ENCODE results near the gene RPS15.

The RPS15 gene

DNA sequence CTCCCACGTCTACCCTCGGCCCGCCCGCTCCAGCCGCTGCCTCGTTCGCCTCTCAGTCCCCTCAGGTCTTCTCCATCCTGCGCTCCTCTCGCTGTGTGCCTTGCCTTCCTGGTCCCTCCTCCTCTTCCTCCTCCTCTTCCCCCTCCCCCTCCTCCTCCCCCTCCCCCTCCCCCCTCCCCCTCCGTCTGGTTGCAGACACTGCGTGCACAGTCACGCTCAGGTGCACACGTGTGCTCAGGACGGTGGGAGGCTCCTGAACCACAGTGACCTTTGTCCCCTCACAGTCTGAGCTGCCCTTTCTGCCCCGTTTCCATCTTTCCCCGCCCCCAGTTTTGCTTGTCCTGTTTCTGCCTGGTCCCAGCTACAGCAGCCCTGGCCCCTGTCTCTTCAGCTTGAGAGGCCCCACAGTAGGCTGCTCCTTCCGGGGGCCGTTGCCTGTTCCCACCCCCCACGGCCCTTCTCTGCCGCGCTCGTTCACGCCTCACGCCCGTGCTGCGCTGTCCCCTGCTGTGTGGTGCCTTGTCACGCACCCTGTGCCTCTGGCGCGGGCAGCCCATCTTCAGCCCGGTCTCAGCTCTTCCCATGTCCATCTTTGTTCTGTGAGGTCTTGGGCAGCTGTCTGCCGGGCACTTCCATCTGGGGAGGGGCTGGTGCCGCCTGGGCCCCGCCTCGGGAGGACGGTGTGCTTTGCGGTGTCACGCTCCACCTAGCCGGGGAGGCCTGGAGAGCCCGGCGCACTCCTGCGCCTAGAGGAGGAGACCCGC is 13.8 kb upstream of the RPS15 start:
- TF ChIP-seq, protein P1, sequence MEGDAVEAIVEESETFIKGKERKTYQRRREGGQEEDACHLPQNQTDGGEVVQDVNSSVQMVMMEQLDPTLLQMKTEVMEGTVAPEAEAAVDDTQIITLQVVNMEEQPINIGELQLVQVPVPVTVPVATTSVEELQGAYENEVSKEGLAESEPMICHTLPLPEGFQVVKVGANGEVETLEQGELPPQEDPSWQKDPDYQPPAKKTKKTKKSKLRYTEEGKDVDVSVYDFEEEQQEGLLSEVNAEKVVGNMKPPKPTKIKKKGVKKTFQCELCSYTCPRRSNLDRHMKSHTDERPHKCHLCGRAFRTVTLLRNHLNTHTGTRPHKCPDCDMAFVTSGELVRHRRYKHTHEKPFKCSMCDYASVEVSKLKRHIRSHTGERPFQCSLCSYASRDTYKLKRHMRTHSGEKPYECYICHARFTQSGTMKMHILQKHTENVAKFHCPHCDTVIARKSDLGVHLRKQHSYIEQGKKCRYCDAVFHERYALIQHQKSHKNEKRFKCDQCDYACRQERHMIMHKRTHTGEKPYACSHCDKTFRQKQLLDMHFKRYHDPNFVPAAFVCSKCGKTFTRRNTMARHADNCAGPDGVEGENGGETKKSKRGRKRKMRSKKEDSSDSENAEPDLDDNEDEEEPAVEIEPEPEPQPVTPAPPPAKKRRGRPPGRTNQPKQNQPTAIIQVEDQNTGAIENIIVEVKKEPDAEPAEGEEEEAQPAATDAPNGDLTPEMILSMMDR (IDR thresholded peaks at IDR 0.05; ENCODE audit: low read depth, low read length, missing control alignments): no peak
- no peak for DNase-seq (ENCODE audit: extremely low read depth, low read depth)
- H3K4me3 ChIP-seq (replicated peaks; ENCODE audit: low read depth, low read length): no peak overlapping the region

DNA sequence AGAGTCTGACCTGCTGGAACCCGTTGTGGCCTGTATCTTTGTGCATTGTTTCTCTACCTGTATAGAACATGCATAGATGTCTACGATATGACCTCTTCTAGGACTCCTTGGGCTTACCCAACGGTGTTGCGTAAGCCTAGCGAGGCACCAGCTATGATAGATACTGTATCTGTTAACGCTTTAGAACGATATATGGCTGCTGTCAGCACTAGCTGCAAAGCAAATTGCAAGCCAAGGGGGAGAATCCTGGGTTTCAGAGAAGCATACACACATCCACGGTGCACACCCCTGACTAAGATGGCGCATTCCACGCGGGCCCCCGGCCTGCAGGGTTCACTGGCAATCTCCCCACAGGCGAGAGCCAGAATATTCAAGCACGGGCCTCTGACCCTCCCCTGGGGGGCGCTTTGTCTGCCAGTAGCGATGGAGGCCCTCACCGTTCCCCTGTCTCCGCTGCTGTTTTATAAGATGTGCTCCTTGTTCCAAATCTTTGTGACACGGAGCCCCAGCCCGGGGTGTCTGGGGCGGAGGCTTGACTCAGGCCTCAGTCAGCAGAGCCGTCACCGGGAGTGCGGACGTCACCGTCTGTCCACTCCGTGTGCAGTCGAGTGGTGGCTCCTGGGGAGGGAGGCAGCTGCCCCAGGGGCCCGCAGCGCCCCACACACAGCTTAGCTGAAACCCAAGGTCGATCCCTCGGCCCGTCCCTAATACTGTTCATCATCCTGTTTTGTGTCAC is 12.9 kb upstream of the RPS15 start:
- no peak for DNase-seq (ENCODE audit: extremely low read depth, low read depth)
- TF ChIP-seq, protein P1 (IDR thresholded peaks at IDR 0.05; ENCODE audit: low read depth, low read length, missing control alignments): no peak
- H3K4me3 ChIP-seq (replicated peaks; ENCODE audit: low read depth, low read length): no peak overlapping the region

DNA sequence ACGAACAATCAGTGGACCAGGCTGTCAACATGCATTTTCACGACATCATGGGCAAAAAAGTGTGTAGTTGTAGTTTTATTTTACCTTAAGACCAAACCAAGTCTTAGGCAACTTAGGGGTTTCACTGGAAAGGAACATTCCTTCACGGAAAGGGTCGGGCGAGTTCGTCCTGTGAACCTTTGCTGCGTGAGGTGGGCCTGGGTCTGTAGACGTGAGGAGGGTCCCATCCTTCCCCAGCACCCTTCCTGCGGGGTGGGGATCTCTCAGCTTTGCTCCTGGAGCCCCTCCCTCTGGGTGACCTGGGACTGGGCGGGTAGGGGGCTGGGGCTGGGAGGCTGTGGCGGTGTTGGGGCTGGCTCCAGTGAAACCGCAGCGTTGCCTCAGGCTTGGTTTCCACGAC is 12.3 kb upstream of the RPS15 start:
- TF ChIP-seq, protein P1 (IDR thresholded peaks at IDR 0.05; ENCODE audit: low read depth, low read length, missing control alignments): no peak
- no peak overlapping the region for H3K4me3 ChIP-seq (replicated peaks; ENCODE audit: low read depth, low read length)
- no peak for DNase-seq (ENCODE audit: extremely low read depth, low read depth)

DNA sequence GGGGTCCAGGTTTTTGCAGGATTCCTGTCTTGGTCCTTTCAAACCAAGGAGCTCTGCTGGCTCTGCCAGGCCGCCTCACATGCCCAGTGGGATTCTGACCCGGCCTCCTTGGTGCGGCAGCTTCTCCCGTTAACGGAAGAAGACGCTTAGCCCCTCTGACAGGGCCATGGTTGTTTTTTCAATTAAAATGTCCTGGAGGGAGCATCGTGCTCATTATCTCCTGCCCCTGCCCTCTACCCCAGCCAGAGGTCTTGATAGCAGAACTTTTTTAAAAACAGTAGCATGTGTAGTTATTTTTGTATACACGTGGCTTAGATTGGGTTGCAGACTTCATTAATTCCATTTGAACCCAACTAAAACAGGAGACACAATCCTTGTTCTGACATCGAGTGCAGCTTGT is 11.5 kb upstream of the RPS15 start:
- TF ChIP-seq, protein P1 (IDR thresholded peaks at IDR 0.05; ENCODE audit: low read depth, low read length, missing control alignments): no peak
- no peak for DNase-seq (ENCODE audit: extremely low read depth, low read depth)
- H3K4me3 ChIP-seq (replicated peaks; ENCODE audit: low read depth, low read length): no peak overlapping the region

DNA sequence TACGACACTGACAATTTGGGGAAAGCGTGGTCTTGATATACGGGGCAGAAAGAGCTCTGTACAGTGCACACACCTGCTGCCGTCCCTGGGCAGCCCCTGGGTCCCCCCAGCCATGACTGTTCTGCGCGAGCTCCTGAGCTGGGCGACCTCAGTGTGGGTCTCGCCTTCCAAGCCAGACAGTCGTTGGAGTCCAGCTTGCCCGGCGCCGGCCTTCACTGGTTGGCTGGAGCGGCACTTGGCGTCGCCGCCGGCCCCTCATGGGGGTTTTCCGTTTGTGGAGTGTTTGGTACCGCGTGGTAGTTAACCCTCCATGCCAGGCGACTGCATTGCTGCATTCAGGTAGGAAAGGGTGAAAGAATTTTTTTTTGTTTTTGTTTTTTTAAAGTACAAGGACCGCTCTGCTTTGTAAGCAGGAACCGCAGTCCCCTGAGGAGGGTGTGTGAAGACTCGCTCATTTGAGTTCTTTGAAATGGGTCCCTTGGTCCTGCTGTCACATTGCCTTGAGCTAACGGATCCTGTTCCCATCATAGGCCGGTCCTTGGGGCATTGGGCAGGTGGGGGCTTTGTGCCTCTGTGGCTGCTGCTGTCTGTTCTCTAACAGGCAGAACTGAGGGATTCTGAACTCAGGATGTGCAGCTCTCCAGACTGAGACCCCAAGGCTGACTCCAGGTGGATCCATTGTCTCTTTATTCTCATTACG is 10.8 kb upstream of the RPS15 start:
- TF ChIP-seq, protein P1 (IDR thresholded peaks at IDR 0.05; ENCODE audit: low read depth, low read length, missing control alignments): no peak
- no peak for DNase-seq (ENCODE audit: extremely low read depth, low read depth)
- no peak overlapping the region for H3K4me3 ChIP-seq (replicated peaks; ENCODE audit: low read depth, low read length)

DNA sequence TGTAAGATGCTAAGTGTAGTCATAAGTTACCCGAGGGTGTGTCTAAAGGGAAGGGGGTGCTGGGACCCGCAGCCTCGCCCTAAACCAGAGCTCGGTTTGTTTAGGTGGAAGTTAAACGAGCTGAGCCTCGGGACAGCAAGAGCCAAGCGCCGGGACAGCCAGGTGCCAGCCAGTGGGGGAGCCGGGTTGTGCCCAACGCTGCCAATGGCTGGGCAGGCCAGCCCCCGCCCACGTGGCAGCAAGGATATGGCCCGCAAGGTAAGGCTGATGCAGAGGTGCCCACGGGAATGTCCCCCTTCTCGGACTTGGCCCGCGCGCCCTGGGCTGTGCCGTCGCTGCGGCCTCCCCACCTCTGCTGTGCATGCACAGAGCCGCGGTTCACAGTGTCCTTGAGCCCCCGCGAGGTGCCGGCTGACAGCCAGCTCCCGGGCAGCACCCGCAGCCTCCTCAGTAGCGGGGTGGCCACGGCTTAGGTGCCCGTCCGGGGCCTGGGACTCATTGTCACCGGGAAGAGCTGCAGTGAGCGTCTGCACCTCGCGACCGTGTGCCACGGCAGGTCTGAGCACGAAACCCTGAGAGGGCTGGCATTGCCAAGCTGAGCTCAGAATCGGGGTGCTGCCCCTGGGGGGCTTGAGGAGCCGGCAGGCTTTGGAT is 9.3 kb upstream of the RPS15 start:
- H3K4me3 ChIP-seq (replicated peaks; ENCODE audit: low read depth, low read length): no peak overlapping the region
- TF ChIP-seq, protein P1 (IDR thresholded peaks at IDR 0.05; ENCODE audit: low read depth, low read length, missing control alignments): no peak
- DNase-seq (ENCODE audit: extremely low read depth, low read depth): no peak
